Hepatocyte (in vitro differentiated cells): Measurements from ENCODE around the gene SNX12. TPM values are rescaled to one million over a fixed set of nuclear protein-coding genes. Genes with fewer than 3 reads are reported as not detected.
A peak's percentile ranks its signal among the peaks of the same experiment; 100 is the strongest.
"Not testable (repeated sequence)": the region's sequence is repeated elsewhere in the genome, so short reads cannot be mapped to it uniquely, and the experiment has no call there.

Experiments used
- DNase-seq: peaks from one replicate; pipeline ENCODE4 v3.0.0-alpha.2; 2016; ENCODE audit warnings: low spot score
- H2AFZ ChIP-seq: fragments of 200-600 bp; sonication (generic); 2 replicates; pipeline ENCODE4 v1.6.0; 2016; ENCODE audit warnings: antibody characterized with exemption, mild to moderate bottlenecking
- H3K27ac ChIP-seq: fragments of 200-600 bp; sonication (generic); 2 replicates; pipeline ENCODE4 v1.5.1; 2016; ENCODE audit warnings: mild to moderate bottlenecking
- H3K27me3 ChIP-seq: fragments of 200-600 bp; sonication (generic); 2 replicates; pipeline ENCODE4 v1.6.1; 2016
- H3K36me3 ChIP-seq: fragments of 200-600 bp; sonication (generic); replicated peaks from 2 replicates; pipeline ENCODE4 v1.5.1; 2016; ENCODE audit warnings: low read depth; ENCODE audit not compliant: insufficient read depth
- H3K4me1 ChIP-seq: fragments of 200-600 bp; sonication (generic); 2 replicates; pipeline ENCODE4 v1.5.1; 2016; ENCODE audit warnings: mild to moderate bottlenecking, moderate library complexity; ENCODE audit not compliant: insufficient read depth
- H3K4me2 ChIP-seq: fragments of 200-600 bp; sonication (generic); 2 replicates; pipeline ENCODE4 v1.6.0; 2016
- H3K4me3 ChIP-seq: fragments of 200-600 bp; sonication (generic); 2 replicates; pipeline ENCODE4 v1.5.1; 2016; ENCODE audit warnings: mild to moderate bottlenecking
- H3K79me2 ChIP-seq: fragments of 200-600 bp; sonication (generic); 2 replicates; pipeline ENCODE4 v1.6.0; 2017; ENCODE audit warnings: mild to moderate bottlenecking
- H3K9me2 ChIP-seq: fragments of 200-600 bp; sonication (generic); replicated peaks from 2 replicates; pipeline ENCODE4 v1.6.0; 2017; ENCODE audit warnings: mild to moderate bottlenecking; ENCODE audit not compliant: insufficient read depth
- H3K9me3 ChIP-seq: fragments of 200-600 bp; sonication (generic); 2 replicates; pipeline ENCODE4 v1.5.1; 2016; ENCODE audit warnings: low read depth, mild to moderate bottlenecking
- H4K20me1 ChIP-seq: fragments of 200-600 bp; sonication (generic); 2 replicates; pipeline ENCODE4 v1.6.0; 2016; ENCODE audit warnings: mild to moderate bottlenecking; ENCODE audit not compliant: insufficient read depth, poor library complexity, severe bottlenecking
- EZH2 ChIP-seq: fragments of 200-600 bp; sonication (generic); IDR thresholded peaks from 2 replicates; pipeline ENCODE4 v1.6.1; 2016; ENCODE audit warnings: antibody characterized with exemption, mild to moderate bottlenecking, borderline replicate concordance
- EZH2phosphoT487 ChIP-seq: fragments of 200-600 bp; sonication (generic); IDR thresholded peaks from one replicate; pipeline ENCODE4 v1.6.1; 2018; ENCODE audit warnings: antibody characterized with exemption, mild to moderate bottlenecking, low read depth, moderate library complexity; ENCODE audit not compliant: unreplicated experiment, severe bottlenecking
- WGBS: methylation state at CpG from one replicate; pipeline ENCODE4 v1.1.6; 2016; ENCODE audit warnings: low lambda C conversion rate; ENCODE audit errors: missing lambda C conversion rate; 5-methylcytosine and 5-hydroxymethylcytosine counted together
- polyA plus RNA-seq: library from polyadenylated mRNA; unstranded; fragments of >200 nt; fragmentation: Nextera tagmentation; extraction: Ambion mirVana; gene quantifications from 2 replicates; pipeline ENCODE4 v1.2.1, GENCODE V29; 2016
- small RNA-seq: library from RNA; depleted of rRNA; stranded (forward); fragments of <200 nt; gene quantifications from one replicate; pipeline ENCODE3, GENCODE V24; 2014
- total RNA-seq: library from RNA; depleted of rRNA; stranded (reverse); fragments of >200 nt; gene quantifications from 2 replicates; pipeline ENCODE4 v1.2.3, GENCODE V29; 2014
- TF ChIP-seq, protein P1 (sequence below): fragments of 200-600 bp; sonication (generic); IDR thresholded peaks from 2 replicates; pipeline ENCODE4 v1.5.1; 2016; ENCODE audit warnings: antibody characterized with exemption, mild to moderate bottlenecking; ENCODE audit not compliant: poor library complexity

Gene SNX12
- total and polyA plus RNA-seq, 2 experiments from 2014 or later: 8.3 to 68.8 TPM

DNA sequence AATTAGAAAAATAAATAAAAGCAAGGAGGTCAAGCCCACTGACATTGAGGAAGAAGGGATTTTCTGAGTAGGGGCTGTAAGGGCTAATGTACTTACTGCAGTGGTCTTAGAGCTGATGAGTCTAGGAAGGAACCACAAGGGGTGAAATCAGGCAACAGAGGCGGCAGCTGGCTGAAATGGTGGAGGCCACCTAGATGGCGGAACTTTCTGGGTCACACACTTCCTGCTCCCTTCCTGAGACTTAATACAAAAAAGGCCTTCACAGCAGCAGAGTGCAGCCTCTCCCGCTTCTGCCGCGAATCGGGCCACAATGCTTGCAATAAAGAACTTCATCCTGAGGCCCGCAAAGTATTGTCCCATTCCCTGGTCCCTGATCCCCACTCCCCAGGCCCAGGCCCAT, 15.4 kb downstream of the SNX12 start:
- Histone ChIP-seq H3K4me3 (no peak overlapping the region), H3K36me3 (no peaks in the 10 kb centered on the region), H3K4me1 (no peaks in the 10 kb centered on the region), H3K4me2 (peak overlapping the region; percentile 46), H3K27me3 (no peaks in the 10 kb centered on the region), H4K20me1 (no peaks in the 10 kb centered on the region), H2AFZ (no peak overlapping the region), H3K27ac (no peak overlapping the region), H3K79me2 (no peaks in the 10 kb centered on the region), H3K9me2 (no peaks in the 10 kb centered on the region), H3K9me3 (no peaks in the 10 kb centered on the region)
- TF ChIP-seq EZH2phosphoT487: no peak
- TF ChIP-seq EZH2: no peak
- TF ChIP-seq, protein P1, sequence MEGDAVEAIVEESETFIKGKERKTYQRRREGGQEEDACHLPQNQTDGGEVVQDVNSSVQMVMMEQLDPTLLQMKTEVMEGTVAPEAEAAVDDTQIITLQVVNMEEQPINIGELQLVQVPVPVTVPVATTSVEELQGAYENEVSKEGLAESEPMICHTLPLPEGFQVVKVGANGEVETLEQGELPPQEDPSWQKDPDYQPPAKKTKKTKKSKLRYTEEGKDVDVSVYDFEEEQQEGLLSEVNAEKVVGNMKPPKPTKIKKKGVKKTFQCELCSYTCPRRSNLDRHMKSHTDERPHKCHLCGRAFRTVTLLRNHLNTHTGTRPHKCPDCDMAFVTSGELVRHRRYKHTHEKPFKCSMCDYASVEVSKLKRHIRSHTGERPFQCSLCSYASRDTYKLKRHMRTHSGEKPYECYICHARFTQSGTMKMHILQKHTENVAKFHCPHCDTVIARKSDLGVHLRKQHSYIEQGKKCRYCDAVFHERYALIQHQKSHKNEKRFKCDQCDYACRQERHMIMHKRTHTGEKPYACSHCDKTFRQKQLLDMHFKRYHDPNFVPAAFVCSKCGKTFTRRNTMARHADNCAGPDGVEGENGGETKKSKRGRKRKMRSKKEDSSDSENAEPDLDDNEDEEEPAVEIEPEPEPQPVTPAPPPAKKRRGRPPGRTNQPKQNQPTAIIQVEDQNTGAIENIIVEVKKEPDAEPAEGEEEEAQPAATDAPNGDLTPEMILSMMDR: no peak
- DNase-seq: no peak
- WGBS: 82% methylated on average over 7 of the region's 7 CpGs

DNA sequence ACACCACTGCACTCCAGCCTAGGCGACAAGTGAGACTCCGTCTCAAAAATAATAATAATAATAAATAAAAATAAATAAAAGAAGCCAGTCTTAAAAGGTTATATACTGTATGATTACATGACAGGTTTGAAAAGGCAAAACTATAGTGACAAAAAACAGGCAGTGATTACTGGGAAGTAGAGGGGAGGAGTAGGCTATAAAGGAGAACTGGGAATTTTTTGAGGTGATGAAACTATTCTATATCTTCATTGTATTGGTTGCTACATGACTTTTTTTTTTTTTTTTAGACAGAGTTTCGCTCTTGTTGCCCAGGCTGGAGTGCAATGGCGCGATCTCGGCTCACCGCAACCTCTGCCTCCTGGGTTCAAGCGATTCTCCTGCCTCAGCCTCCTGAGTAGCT, 20.2 kb downstream of the SNX12 start:
- not testable (repeated sequence) for H4K20me1 ChIP-seq, H3K4me2 ChIP-seq, H3K4me1 ChIP-seq, H3K9me2 ChIP-seq, H3K9me3 ChIP-seq, H3K79me2 ChIP-seq, DNase-seq, H3K4me3 ChIP-seq, H2AFZ ChIP-seq, H3K36me3 ChIP-seq, H3K27ac ChIP-seq, H3K27me3 ChIP-seq
- 93% methylated on average over 8 of the region's 8 CpGs for WGBS

DNA sequence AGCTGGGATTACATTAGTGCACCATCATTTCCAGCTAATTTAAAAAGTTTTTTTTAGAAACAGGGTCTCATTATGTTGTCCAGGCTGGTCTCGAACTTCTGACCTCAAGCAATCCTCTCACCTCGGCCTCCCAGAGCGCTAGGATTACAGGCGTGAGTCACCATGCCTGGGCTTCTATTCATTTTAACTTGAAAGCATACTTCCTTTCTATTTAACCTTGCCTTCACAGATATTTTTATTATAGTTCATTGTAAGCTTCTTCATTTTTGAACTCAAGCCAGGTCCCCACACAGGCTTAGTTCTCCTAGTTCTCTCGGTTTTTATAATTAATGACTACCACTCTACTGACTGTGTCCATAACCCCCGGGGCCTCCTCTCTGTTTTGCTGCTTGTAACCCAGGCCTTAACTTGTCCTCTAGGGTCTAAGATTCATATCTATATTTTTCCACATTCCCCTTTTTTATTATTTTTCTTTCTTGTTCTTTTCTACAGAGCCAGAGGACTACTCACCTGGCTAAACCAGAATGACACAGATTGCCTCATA, 50.7 kb downstream of the SNX12 start:
- no peaks in the 10 kb centered on the region for H4K20me1 ChIP-seq
- DNase-seq: no peak
- TF ChIP-seq EZH2phosphoT487: no peak
- TF ChIP-seq, protein P1: no peak
- no peak for TF ChIP-seq EZH2
- no peak overlapping the region for H3K4me2 ChIP-seq
- no peak overlapping the region for H2AFZ ChIP-seq
- no peaks in the 10 kb centered on the region for H3K36me3 ChIP-seq
- H3K9me3 ChIP-seq: no peaks in the 10 kb centered on the region
- H3K4me3 ChIP-seq: no peak overlapping the region
- no peaks in the 10 kb centered on the region for H3K4me1 ChIP-seq
- H3K79me2 ChIP-seq: no peaks in the 10 kb centered on the region
- no peak overlapping the region for H3K27ac ChIP-seq
- WGBS: 71% methylated on average over 6 of the region's 6 CpGs
- no peaks in the 10 kb centered on the region for H3K9me2 ChIP-seq
- no peaks in the 10 kb centered on the region for H3K27me3 ChIP-seq

Small RNA genes within 50 kb of the gene (small RNA-seq; reads per million reads assigned to genes)
- gene CXorf65: not detected
- not detected for gene RNU1-56P

Other genes starting within 250 kb of the SNX12 start
- 0.20 TPM in 1 of 2 replicates, not detected in the other for gene TEX11, start 159.6 kb downstream of the SNX12 start, total RNA-seq
- not detected in 2 replicates for gene TEX11, start 159.6 kb downstream of the SNX12 start, polyA plus RNA-seq
- gene SLC7A3, start 137.2 kb downstream of the SNX12 start, total RNA-seq: 1.8 and 3.5 TPM in 2 replicates
- gene SLC7A3, start 137.2 kb downstream of the SNX12 start, polyA plus RNA-seq: 1.1 TPM in 1 of 2 replicates, not detected in the other
- 9.7 and 10.8 TPM in 2 replicates for gene FOXO4, start 27.5 kb upstream of the SNX12 start, total RNA-seq
- gene FOXO4, start 27.5 kb upstream of the SNX12 start, polyA plus RNA-seq: 3.5 and 6.3 TPM in 2 replicates
- gene CXorf65, start 38.4 kb upstream of the SNX12 start, total RNA-seq: not detected in 2 replicates
- gene CXorf65, start 38.4 kb upstream of the SNX12 start, polyA plus RNA-seq: not detected in 2 replicates
- 7.1 and 14.1 TPM in 2 replicates for gene IL2RG, start 43.2 kb upstream of the SNX12 start, total RNA-seq
- 11.2 and 13.5 TPM in 2 replicates for gene IL2RG, start 43.2 kb upstream of the SNX12 start, polyA plus RNA-seq
- 24.9 and 32.7 TPM in 2 replicates for gene MED12, start 50.3 kb upstream of the SNX12 start, total RNA-seq
- 12.9 and 15.7 TPM in 2 replicates for gene MED12, start 50.3 kb upstream of the SNX12 start, polyA plus RNA-seq
- gene NLGN3, start 76.5 kb upstream of the SNX12 start, total RNA-seq: 1.6 and 2.7 TPM in 2 replicates
- gene NLGN3, start 76.5 kb upstream of the SNX12 start, polyA plus RNA-seq: 0.79 and 1.6 TPM in 2 replicates
- 95.4 and 103 TPM in 2 replicates for gene GJB1, start 154.9 kb upstream of the SNX12 start, total RNA-seq
- 82.6 and 98.2 TPM in 2 replicates for gene GJB1, start 154.9 kb upstream of the SNX12 start, polyA plus RNA-seq
- gene ZMYM3, start 185.8 kb upstream of the SNX12 start, total RNA-seq: 25.0 and 26.2 TPM in 2 replicates
- 10.5 and 15.1 TPM in 2 replicates for gene ZMYM3, start 185.8 kb upstream of the SNX12 start, polyA plus RNA-seq
- gene NONO, start 215.3 kb upstream of the SNX12 start, total RNA-seq: 318 and 330 TPM in 2 replicates
- 175 and 204 TPM in 2 replicates for gene NONO, start 215.3 kb upstream of the SNX12 start, polyA plus RNA-seq
- gene ITGB1BP2, start 233.4 kb upstream of the SNX12 start, total RNA-seq: 1.1 and 1.6 TPM in 2 replicates
- 0.15 and 1.2 TPM in 2 replicates for gene ITGB1BP2, start 233.4 kb upstream of the SNX12 start, polyA plus RNA-seq